Kasumi-1 (cell line): ENCODE measurements around the gene CENPO.
"Not testable (repeated sequence)": the region's sequence is repeated elsewhere in the genome, so short reads cannot be mapped to it uniquely, and the experiment has no call there.

ENCODE experiments used
- DNase-seq, 2 experiments: peaks; one replicate each; lab custom pipeline; 2025; lab: John Stamatoyannopoulos, UW

CENPO gene

GRCh38 chr2:24824966-24825882, 32.0 kb downstream of the CENPO start:
- DNase-seq = peak; percentile 24 to 51

GRCh38 chr2:24825883-24826772, 32.9 kb downstream of the CENPO start:
- no peak for DNase-seq

GRCh38 chr2:24826773-24827145, 33.5 kb downstream of the CENPO start:
- DNase-seq = no peak

- peak; percentile 79 to 90 for DNase-seq
Measured at GRCh38 chr2:24827321-24828237, 34.4 kb downstream of the CENPO start.

GRCh38 chr2:24828238-24828996, 35.2 kb downstream of the CENPO start:
- no peak for DNase-seq

DNA sequence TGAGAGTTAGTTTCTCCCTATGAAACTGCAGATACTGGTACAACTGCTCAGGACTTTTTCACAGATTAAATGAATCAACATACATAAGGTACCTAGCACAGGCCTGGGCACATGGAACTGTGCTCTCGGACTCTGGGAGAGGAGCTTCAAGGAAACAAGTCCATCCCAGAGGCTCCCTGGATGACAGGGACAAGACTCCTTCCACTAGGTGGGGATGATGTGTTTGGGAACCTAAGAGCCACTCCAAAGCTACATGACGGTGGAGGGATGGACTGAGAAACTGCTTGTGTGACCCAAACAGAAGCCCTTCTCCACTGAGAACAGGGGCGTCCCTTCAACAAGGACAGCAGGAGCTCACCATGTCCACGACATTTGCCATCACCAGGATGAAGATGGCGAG, 37.1 kb downstream of the CENPO start:
- no peak for DNase-seq

DNA sequence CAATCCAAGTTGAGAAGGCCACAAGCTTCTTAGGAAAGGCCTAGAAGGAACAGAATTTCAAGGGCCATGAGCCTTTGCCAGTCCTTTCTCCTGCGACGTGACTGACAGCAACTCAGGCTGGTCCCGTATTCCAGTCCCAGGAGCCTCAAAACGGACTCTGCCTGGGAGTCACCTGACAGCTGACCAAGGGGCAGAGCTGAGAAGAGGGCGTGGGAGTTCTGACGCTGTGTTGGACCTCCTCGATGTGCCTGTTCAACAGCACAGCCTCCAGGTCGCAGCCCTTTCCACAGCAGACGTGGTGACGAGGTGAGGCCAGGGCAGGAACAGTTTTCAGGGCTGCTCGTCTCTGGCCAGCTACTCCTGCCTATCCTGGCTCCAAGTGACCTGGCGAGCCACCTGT, 37.6 kb downstream of the CENPO start:
- no peak for DNase-seq

- DNase-seq = no peak
Measured at GRCh38 chr2:24831221-24832072, 38.2 kb downstream of the CENPO start.

- no peak for DNase-seq
Measured at GRCh38 chr2:24832073-24832461, 38.8 kb downstream of the CENPO start.

- DNase-seq = no peak
Measured at GRCh38 chr2:24832521-24832920, 39.3 kb downstream of the CENPO start.

DNA sequence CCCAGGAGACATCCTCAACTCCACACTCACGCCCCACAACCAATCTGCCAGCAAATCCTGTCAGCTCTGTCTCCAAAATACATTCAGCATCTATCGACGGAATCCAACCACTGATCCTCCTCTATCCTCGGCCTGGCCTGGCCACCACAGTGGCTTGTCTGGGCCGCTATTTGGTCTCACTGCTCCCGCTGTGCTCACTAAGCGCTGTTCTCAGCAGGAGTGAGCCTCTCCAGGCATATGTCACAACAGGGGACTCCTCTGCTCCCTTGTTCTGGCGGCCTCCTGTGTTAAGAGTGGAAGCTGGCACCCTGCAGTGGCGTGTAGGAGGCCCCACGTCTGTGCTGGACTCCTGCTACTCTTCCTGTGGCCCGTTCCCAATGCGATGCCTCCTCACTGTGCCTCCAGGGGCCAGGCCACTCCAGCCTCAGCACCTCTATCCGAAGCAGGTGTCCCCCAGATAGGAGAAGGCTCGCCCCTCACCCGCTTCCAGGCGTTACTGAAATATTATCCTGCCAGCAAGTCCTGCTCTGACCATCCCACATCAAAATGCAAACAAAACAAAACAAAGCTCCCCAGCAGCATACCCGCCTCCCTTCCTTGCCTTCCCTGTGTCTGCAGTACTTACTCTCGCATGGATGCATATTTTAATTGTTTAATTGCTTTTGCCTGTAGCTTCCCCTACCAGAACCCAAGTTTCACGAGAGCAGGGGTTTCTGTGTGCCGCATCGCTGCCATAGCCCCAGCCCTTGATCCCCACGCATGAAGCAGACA, 39.9 kb downstream of the CENPO start:
- DNase-seq = no peak

- DNase-seq = no peak
Measured at GRCh38 chr2:24833821-24834732, 40.9 kb downstream of the CENPO start.

DNA sequence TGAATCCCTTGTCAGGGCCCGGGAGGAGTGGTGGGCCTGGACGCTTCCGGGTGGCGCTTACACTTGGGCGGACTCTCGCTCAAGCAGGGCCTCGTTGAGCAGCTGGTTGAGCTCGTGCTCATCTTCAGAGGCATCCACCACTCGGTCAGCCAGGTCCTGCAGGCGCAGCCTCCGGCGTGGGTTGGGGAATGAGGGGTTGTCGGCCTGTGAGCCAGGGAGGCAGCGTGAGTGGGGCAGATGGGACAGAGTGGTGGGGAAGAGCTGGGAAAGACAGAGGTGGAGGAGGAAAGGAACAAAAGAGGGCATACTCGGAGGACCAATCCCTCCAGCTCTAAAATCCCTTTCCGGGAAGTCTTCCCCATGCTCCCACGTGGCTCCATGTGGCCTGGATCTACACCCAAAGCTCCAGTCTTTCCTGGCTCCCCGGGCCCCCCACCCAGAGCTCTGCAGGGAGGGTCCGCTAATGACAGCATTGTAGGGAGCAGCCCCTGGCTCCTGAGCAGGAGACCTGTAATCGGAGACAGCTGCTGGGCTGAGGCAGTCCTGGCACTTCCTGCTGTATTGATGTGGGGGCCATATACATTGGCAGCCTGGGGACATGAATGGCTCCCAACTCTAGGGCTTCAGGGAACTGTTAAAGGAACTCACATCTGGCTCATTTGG, 41.6 kb downstream of the CENPO start:
- DNase-seq = no peak

- not testable (repeated sequence) for DNase-seq
Measured at GRCh38 chr2:24835411-24835810, 42.2 kb downstream of the CENPO start.

DNA sequence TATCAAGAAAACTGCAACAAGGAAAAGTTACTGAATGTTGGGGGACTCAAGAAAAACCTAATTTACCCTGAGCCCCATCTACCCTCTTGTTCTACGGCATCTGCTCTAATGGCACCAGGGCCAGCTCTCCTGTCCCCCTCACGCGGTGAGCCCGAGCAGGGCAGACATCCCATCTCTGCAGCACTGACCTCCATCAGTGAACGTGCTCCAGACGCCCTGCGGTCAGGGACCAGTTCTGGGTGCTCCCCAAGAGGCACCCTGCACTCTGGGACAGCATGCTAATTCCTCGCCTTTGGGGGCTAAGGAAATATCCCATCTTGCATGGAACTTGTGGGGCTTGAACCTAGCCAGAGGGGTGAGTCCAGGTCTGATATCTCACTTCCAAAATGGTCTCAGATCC, 43.0 kb downstream of the CENPO start:
- no peak for DNase-seq

GRCh38 chr2:24836706-24837105, 43.5 kb downstream of the CENPO start:
- no peak for DNase-seq

DNA sequence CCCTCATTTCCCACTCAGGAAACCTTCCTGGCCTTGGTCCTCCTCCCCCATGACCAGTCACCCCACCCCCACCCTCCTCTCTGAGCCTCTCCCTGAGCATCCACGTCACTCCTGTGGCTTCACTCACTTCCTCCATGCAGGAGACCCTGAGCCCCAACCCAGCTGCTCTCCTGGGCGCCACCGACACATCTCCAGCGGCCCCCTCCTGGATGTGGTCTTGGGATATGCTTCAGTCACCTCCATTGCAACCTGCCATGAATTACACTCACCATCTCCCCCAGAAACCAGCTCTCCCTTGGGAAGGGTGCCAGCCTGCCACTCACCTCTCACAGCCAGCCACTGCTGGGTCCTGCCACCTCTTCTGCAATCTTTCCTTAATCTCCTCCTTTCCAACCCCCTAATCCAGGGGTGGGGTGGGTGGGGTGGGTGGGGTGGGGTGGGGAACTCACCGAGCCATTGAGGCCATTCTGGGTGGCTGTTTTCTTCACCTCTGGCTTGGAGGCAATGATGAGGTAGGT, 44.8 kb downstream of the CENPO start:
- DNase-seq = no peak

GRCh38 chr2:24838541-24838940, 45.3 kb downstream of the CENPO start:
- DNase-seq = no peak
